ENCODE data around the gene MFNG.
A peak's percentile ranks its signal among the peaks of the same experiment; 100 is the strongest.

The MFNG gene

DNA sequence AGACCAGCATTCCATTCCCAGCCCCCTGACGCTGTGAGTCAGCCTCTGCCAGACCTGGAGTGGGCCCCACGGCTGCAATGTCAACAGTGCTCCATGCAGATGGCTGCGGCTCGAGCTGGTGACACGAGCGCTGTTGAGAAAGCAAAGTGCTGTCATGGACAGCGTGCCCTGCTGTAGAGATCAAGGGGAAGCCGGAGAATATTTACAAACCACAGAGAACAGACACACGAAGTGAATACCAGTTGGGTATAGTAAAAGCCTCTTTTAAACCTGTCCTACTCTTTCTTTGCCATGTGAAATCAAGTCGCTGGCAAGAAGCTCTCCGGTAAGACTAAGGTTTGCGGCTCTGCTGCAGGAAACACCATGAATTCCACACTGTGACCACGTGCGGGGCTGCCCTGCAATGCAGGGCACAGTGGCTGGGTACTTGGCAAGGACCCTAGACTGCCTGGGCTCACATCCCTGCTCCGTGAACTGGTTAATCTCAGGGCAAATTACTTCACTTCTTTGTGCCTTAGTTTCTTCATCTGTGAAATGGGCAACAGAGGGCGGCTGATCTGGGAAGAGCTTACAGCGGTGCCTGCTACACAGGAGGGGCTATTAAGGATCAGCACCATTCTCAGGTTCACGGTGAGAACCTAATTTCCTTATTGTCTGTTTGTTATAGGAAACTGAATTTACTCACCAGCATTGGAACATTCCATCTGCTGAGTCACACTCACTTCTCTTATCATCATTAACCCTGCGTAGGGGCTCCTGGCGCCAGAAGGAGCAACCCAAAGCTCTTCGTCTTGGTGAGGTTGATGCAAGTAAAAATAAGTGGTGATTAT is 31.1 kb downstream of the MFNG start:
- FAIRE-seq (no peak), DNase-seq (ENCODE audit: insufficient read length, low spot score) (no peak)

DNA sequence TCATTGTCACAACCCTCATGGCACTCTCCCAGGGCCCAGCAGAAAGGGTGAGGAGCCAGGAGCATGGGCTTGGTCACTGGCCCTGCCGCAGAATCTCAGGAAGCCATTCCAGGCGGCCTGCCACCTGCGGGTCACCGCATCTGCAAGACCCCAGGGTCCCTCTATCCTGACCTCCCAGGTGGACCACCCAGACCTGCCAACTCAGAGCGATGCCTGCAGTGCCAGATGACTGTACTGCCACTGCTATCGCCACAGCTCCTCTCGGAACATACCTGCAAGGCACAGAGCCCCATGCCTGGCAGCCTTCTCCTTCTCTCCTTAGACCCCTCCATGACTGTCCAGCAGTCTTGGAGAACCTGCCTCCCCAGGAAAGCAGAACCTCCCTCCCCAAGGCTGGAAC is 32.5 kb downstream of the MFNG start:
- DNase-seq (ENCODE audit: insufficient read length, low spot score), result no peak
- no peak for FAIRE-seq

- DNase-seq (ENCODE audit: insufficient read length, low spot score), result no peak
- FAIRE-seq, result no peak
Measured at GRCh38 chr22:37451218-37451617, 35.0 kb downstream of the MFNG start.

- no peak for DNase-seq (ENCODE audit: insufficient read length, low spot score)
Measured at GRCh38 chr22:37449331-37450001, 36.7 kb downstream of the MFNG start.

GRCh38 chr22:37448516-37449127 is 37.6 kb downstream of the MFNG start:
- DNase-seq (ENCODE audit: insufficient read length, low spot score) (no peak), FAIRE-seq (no peak)

More at GRCh38 chr22:37449331-37450001, 36.7 kb downstream of the MFNG start:
- FAIRE-seq, result no peak

- no peak for FAIRE-seq
- no peak for DNase-seq (ENCODE audit: insufficient read length, low spot score)
Measured at GRCh38 chr22:37445501-37445900, 40.7 kb downstream of the MFNG start.

DNA sequence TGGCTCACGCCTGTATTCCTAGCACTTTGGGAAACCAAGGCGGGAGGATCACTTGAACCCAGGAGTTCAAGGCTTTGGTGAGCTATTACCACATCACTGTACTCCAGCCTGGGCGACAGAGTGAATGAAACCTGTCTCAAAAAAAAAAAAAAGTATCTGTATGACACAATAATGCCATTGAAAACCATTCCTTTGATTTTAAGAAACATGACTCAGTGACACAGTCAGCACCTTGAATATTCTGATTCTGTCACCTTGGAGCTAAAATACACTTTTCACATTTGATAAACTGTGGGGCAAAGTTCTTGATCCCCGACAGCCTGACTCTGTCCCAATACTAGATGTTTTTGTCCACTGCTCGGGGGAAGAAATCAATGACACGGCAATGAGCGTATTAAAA is 42.2 kb downstream of the MFNG start:
- DNase-seq (ENCODE audit: insufficient read length, low spot score) (no peak), FAIRE-seq (no peak)

DNA sequence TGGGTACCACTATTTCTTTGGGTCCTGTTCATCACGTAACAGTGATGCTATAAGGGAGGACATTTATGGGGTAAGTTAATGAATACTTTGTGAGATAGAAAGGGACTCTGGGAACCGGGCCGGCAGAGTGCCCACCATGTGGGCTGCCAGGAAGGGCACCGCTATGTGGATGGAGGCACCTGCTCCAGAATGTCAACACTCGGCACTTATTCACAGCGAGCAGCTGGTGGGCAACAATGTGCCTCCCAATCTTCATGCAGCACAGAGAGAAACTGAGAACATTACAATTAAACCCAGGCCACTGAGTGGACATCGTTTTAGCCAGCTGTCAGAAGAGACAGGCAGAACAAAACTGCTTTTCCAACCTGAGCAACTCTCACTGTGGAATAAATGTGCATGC is 43.1 kb downstream of the MFNG start:
- FAIRE-seq, result peak; percentile 14

GRCh38 chr22:37442537-37442936 is 43.6 kb downstream of the MFNG start:
- no peak for FAIRE-seq

More for the DNA sequence above, 43.1 kb downstream of the MFNG start:
- no peak for DNase-seq (ENCODE audit: insufficient read length, low spot score)

GRCh38 chr22:37442135-37442534 is 44.0 kb downstream of the MFNG start:
- FAIRE-seq (no peak), DNase-seq (ENCODE audit: insufficient read length, low spot score) (no peak)

More at GRCh38 chr22:37442537-37442936, 43.6 kb downstream of the MFNG start:
- DNase-seq (ENCODE audit: insufficient read length, low spot score), result no peak

- DNase-seq (ENCODE audit: insufficient read length, low spot score) (no peak), FAIRE-seq (no peak)
Measured at GRCh38 chr22:37440875-37441274, 45.3 kb downstream of the MFNG start.

GRCh38 chr22:37439347-37439746 is 46.8 kb downstream of the MFNG start:
- FAIRE-seq (no peak), DNase-seq (ENCODE audit: insufficient read length, low spot score) (no peak)

DNA sequence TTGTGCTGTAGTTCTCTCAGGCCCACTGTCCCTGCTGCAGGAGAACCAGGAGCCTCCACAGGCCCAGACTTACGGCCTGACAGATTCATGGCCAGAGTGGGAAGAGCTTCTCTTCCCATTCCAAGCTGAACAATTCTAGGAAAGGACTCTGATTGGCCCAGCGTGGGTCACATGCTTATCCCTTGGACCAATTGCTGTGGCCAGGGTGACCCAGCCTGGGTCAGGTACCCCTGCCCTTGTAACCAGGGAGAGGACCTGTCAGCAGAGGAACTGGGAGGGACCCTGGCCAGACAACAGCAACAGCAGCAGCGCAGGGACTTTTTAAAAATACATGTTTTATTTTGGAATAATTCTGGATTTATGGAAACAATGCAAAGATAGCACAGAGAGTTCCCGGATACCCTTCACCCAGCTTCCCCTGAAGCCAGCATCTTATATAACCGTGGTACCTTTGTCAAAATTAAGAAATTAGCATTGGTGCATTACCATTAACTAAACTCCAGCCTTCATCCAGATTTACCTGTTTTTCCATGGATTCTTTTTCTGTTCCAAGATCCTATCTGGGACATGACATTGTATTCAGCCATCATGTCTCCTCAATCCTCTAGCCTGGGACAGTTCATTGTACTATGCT is 50.1 kb downstream of the MFNG start:
- FAIRE-seq, result no peak
- no peak for DNase-seq (ENCODE audit: insufficient read length, low spot score)

DNA sequence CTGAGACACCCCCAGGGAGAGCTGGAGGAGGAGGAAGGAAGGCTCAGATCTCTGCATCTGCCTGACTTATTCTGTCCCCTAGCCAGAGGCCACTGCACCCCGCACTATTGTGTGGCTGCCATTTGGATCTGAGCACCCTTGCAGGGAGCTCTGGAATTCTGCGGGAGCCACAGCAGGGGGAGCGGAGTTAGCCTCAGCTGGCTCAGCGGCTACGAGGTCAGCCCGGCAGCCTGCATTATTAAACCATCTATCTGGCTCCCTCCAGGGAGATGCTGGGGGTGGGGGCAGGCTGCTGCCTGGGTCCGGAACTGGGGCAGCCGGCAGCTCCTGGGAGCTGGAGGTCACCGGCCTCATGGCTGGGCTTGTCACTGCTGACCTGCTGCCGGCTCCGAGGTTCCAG is 52.4 kb downstream of the MFNG start:
- no peak for DNase-seq (ENCODE audit: insufficient read length, low spot score)

DNA sequence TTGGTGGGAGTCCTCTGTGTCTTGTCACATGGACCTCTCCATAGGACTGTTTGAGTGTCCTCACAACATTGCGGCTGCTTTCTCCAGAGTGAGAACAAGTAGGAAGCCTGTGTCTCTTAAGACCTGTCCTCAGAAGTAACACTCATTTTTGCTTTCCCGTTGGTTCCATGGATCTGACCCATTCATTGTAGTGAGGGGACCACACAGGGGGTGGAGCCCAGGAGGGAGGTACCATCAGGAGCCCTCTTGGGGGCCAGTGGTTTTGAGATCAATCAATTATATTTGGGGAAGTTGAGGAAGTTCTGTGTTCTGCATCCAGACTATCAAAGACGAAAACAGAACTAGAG is 53.5 kb downstream of the MFNG start:
- FAIRE-seq (no peak), DNase-seq (ENCODE audit: insufficient read length, low spot score) (no peak)

More for the DNA sequence above, 52.4 kb downstream of the MFNG start:
- no peak for FAIRE-seq

GRCh38 chr22:37431801-37432707 is 54.1 kb downstream of the MFNG start:
- DNase-seq (ENCODE audit: insufficient read length, low spot score) (no peak), FAIRE-seq (no peak)

DNA sequence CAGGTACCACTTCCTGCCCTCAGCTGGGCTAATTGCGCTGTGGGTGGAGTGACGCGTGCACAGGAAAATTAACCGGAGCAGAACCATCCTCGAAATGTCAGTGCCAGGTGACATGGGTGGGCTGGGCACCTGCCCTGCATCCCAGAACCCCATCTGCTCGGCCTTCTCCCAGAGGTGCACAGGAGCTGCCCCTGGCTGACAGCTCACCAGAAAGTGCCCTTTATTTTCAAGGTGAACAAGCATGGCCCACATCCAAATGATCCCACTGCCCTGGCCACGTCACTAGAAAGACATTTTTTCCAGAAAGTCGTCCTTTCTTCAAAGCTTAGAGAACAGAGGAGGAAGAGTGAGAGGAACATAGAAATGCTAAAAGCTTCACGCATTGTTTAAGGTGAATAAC is 54.8 kb downstream of the MFNG start:
- no peak for FAIRE-seq
- DNase-seq (ENCODE audit: insufficient read length, low spot score), result no peak

DNA sequence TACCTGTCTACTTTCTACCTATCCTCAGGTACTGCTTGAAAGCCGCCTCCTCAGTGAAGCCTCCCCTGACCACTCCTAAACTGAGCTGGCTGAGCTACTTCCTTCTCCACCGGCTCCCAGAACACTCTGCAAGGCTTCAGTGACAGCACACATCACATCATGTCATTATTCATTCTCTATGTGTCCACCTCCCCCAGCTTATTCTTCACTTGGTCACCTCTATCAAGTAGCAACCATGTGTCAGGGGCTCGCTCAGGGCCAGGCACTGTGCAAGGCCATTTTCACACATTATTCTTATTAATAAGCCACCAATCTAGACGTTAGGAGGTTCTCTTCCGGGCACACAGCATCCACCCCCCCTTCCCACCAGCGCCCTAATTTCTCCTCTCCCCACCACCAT is 55.2 kb downstream of the MFNG start:
- no peak for FAIRE-seq
- DNase-seq (ENCODE audit: insufficient read length, low spot score), result no peak

GRCh38 chr22:37428649-37429586 is 57.3 kb downstream of the MFNG start:
- DNase-seq (ENCODE audit: insufficient read length, low spot score) (peak; percentile 91), FAIRE-seq (peak; percentile 79)

Measured in GM19239 (cell line).